T-helper 2 cell treated with Interferon-gamma antibody and Interleukin-4, amounts not matched to agents 100 ng/mL and 5 ng/mL, for 36 hours (primary cell): ENCODE measurements around the gene MAPRE2. TPM values are rescaled to one million over a fixed set of nuclear protein-coding genes. Genes with fewer than 3 reads are reported as not detected.

Source experiments
- intact Hi-C: fragments of 100-400 bp; cut with micrococcal nuclease; formaldehyde crosslinking; loops from one replicate; pipeline ENCODE4 v1.15.1; 2023
- total RNA-seq: library from RNA; stranded (reverse); gene quantifications from 2 replicates; pipeline ENCODE4 v1.2.3, GENCODE V29; 2022

The MAPRE2 gene
- total RNA-seq, result 41.1 and 44.5 TPM in 2 replicates

DNA sequence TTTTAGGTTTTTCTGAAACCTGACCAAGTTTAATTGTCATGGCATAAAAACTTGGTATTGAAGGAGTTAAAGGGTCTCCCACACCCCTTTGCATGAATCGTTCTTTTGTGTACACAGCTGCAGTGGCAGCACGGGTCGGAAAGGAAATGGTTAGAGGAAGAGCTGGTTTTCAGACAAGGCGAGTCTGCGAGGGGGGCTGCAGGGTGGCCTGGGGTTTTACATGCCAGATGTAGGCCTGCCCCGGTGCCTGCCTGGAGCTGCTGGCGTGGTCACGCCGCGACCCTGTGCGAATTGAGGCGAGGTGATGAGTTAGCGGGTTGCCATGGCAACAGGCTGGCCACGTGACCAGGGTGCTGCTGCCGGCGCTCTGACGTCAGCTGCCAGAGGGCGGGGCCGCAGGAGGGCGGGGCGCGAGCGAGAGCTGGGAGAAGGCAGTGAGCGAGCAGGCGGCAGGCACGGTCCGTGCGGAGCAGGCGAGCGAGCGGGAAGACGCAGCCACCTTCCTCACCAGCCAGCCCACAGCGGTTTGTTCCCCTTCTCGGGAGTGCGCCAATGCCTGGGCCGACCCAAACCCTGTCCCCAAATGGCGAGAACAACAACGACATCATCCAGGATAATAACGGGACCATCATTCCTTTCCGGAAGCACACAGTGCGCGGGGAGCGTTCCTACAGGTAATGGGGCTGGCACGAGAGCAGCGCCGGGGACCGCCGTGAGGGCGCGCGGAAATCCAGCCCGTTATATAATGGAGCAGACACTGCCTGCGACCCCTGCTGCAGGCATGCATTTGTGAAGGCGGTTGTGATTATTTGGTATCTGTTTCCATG lies at the start of gene MAPRE2:
Gene MAPRE2 (plus strand): TSS at position 426 of the 827 bp plus-strand sequence. CDS start 127 bp downstream, at position 553.
- intact Hi-C loops, result loop anchor here (1.0 to 5.0 kb wide), 7 partner anchors 11 to 1786 kb away; partner anchors contain the start of genes INO80C, KIAA1328, RMP24 and TPGS2

DNA sequence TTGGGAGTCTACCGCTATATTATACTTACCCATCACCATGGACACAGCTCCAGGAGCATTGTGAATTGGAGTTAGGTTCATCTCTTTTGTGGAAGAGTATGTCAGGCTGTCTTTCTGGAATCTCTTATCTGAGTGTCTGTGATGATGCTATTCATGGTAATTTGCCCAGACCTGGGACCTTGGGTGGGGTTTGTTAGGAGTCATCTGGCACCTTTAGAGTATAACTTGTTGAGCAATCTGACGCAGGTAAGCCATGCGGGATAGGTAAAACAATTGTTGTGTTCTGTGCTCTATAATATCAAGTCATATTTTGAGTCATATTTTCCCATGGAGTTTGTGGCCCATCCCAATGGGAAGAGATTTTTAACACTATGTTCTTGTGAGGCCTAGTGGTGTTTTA lies 49.7 kb upstream of the MAPRE2 start:
- intact Hi-C loops, result no loop called here

DNA sequence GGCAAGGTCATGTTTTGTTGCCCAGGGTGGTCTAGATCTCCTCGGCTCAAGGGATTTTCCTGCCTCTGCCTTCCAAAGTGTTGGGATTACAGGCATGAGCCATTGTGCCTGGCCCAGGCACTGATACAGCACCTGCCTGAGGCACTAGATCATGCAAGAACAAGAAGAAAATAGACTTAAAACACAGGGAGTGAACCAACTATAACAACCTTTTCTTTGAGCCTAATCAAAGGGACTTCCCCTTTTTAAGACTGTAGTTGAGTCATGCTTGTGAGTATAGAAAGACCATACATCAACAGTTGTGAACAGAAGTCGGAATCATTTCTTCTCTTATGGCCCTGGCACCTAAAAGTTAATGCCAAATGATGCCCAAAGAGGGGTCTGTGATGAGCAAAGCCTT lies 47.9 kb upstream of the MAPRE2 start:
- intact Hi-C loops, result no loop called here

DNA sequence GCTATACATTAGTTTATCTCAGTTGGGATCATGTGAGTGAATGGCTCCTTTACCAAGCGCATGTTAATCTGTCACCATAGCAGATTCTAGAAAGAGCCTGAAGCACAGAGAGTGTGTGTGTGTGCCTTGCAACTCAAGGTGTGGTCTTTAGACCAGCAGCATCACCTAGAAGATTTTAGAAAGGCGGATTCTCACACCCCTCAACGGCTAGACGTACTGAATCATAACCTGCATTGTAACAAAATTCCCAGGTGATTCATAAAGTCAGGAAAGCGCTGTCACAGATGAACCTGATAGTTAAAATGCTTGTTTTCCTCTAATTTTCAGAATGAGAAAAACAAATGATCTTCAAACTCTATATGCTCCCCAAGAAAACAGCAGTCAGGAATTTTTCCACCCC lies 45.5 kb upstream of the MAPRE2 start:
- intact Hi-C loops, result no loop called here

DNA sequence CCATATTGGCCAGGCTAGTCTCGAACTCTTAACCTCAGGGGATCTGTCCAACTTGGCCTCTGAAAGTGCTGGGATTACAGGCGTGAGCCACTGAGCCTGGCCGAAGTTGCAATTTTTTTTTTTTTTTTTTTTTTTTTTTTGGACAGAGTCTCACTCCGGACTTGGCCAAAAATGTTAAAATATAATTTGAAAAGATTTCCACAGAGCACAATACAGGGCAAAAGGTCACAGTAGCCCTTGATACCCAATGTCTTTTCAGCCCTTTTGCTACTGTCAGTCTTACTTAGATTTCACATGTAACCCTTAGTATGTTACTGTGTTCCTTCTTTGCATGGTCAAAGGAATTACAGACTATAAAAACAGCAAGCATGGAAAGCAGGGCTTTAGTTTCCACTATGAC lies 42.6 kb upstream of the MAPRE2 start:
- intact Hi-C loops, result no loop called here

DNA sequence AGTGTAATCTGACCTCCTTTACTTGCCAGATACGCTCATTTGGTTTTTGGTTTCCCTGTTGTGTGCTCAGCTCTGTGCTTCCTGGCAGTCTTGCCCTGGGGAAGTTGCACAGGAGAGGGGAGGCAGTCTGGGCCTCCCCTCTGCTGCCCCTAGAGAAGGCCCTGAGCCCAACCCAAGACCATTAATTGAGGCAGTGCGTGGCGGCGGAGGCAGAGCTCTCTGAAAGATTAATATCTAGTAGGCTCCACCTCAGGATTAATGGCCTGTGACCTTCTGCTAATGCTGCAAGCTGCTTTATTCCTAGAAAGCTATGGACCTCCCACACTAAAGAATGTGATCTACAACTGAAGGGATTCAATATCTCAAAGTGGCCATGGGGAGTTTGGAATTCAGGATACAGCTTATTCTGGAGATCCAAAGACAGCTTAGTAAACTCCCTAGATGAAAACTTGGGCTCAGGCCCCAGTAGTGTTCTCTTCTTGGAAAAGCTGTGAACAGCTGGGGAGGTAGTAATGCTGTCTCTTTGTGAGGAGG lies 41.4 kb upstream of the MAPRE2 start:
- intact Hi-C loops, result loop anchor here (10.0 kb wide), 1 partner anchor 385 kb away; no protein-coding TSS in a partner anchor

DNA sequence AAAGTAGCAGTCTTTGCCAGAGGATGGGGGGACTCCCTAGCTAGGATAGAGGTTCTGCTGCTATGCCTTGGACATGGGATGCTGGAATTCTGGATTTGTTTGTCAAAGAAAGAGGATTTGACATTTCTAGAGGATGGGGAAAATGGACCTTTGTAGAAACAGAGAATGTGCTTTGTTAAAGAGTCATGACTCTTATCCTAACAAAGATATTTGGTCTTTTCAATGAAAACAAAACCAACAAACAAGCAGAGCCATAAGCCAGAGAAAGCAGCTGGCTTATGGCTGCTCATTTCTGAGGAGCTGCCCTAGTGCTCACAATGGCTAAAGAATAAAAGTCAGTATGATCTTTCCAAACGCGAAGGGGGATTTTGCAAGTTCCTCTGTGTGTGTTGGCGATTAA lies 40.8 kb upstream of the MAPRE2 start:
- intact Hi-C loops, result loop anchor here (10.0 kb wide), 1 partner anchor 384 kb away; no protein-coding TSS in a partner anchor

DNA sequence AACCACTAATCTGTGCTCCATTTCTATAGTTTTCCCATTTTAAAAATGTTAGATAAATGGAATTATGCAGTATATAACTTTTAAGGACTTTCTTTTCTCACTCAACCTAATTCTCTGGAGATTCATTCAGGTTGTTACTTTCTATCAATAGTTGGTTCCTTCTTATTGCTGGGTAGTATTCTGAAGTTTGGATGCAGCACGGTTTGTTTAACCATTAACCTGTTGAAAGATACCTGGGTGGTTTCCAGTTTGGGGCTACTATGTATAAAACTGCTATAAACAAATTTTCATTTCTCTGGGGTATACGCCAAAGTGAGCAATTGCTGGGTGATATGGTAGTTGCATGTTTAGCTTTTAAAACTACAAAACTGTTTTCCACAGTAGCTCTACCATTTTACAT lies 39.1 kb upstream of the MAPRE2 start:
- intact Hi-C loops, result loop anchor here (10.0 kb wide), 1 partner anchor 383 kb away; no protein-coding TSS in a partner anchor

DNA sequence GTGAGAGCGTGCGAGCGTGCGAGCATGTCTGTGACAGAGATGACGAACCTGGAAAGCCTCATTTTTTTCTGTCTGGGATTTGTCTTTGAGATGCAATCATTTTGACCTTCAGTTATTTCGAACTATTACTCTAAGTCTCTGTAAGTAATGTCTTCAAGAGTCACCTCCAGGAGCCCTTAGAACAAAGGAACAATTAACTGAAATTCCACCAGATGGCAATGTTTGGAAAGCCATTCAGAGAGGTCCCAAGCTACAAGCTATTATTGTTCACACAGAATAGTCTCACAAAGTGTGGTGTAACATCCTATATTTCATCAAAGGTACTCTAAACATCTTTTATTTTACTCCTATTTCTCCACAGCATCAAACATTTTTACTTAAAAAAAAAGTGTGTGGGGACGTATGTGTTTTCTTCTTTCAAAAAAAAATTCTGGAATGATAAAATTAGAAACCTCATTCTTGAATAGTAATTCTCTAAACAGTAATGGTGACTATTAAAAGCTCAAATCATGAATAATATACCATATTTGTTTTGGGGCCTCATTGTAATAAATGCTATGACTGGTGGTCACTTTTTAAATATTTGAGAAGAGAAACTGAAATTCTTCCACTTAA lies 35.1 kb upstream of the MAPRE2 start:
- intact Hi-C loops, result loop anchor here (1.0 to 10.0 kb wide), 4 partner anchors 20 to 379 kb away; no protein-coding TSS in a partner anchor

DNA sequence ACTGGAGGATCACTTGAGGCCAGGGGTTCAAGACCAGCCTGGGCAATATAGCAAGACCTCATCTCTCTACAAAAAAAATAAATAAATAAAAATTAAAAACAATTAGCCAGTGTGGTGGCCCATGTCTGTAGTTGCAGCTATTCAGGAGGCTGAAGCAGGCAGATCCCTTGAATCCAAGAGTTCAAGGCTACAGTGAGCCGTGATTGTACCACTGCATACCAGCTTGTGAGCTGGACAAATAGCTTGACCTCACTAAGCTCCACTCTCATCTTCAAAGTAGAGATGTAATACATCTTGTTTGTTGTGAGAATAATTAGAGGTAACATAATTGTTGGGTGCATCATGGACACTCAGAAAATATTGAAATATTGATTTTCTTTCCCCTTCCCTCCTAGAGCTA lies 31.1 kb upstream of the MAPRE2 start:
- intact Hi-C loops, result no loop called here

DNA sequence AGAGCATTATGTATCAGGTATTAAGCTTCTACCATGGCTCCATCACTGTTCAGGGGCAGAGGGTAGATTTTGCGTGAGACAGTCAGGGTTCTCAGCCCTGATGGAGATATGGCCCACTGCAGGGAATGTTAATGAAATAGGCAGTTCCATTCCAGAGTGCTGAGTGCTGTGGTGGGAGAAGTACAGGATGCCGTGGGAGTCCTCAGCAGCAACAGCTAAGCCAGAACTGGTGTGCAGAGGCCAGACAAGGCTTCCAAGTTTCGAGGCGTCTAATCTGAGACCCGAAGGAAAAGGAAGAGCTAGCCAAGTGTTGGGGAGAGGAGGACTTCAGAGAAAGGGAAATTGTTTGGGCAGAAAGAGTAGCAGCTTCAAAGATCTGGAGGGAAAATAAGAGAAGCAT lies 30.2 kb upstream of the MAPRE2 start:
- intact Hi-C loops, result no loop called here

DNA sequence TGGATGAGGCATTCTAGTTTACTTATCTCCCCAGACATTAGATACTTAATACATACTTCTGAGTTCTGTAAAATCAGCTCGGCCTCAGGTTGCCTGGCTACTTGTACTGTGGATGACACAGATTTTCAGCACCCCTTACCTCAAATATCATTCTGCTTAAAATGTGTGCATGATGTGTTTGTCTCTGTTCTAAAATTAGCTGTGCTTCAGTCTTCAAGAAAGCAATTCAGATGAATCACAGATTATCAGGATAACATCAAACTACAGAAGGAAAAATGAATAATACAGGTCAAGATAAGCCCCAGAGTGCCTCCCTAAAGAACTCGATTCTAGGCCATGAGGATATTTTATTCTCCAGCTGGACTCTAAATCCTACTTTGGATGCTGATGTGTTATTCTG lies 21.3 kb upstream of the MAPRE2 start:
- intact Hi-C loops, result no loop called here

DNA sequence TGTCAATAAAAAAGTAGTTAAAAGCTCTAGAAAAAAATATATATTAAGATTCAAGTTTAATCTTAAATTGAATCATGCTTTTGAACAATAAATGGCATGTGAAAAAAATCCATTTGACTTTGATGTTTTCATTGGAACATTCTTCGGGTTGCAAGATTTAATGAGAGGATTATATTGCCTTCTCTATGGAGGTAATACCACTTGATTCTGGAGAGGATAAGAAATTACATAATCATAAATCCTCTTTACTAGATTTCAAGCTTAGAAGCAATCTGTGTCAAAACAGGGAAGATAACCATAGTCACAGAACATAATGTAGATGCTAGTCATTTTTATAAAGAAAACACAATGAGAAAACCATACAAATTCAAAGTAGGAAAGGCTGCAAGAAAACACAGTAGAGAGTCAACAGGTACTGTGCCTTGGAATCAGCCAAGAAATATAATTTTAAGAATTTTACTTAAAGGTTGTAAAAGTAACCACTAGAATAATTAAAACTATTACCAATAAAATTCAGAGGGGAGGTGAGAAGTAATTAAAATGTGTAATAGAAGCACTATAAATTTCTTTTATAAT lies 18.7 kb upstream of the MAPRE2 start:
- intact Hi-C loops, result no loop called here

DNA sequence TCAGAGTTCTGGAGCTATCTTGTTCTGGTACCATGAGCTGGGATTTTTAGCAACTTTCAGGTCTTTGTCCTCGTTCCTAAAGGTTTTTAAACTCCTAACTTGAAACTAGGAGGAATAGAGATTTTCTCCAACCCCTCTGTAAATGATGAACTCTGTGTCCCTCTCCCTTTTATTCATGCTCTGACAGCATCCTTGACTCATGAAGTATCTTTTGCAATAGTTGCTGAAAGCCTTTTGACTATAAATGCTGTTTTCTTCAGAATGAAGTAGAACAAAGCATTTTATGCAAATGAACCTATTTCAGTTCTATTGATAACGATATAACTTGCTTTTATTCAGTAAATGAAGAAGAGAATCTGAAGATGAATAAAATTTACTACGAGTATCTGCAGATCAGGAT lies 17.0 kb upstream of the MAPRE2 start:
- intact Hi-C loops, result no loop called here

DNA sequence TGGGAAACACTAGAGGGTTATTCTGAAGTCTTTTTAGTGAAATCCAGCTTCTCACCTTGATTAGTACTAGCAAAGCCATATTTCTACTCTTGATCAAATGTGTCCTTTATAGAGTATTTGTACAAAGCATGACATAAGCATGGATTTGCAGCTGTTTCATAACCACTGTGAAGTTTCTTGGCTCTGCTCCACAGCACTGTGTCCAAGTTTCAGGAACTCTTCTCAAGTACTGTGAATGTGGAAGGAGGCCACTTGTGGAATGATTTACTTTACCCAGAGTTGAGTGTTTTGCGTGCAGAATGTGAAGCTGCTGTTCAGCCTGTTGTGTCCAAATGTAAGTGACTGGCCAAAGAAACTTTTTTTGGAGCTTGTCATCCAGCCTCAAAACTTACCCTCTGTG lies 16.2 kb upstream of the MAPRE2 start:
- intact Hi-C loops, result loop anchor here (5.0 kb wide), 4 partner anchors 217 to 472 kb away; partner anchors contain the start of genes INO80C, ZNF24, ZNF397 and ZSCAN30

DNA sequence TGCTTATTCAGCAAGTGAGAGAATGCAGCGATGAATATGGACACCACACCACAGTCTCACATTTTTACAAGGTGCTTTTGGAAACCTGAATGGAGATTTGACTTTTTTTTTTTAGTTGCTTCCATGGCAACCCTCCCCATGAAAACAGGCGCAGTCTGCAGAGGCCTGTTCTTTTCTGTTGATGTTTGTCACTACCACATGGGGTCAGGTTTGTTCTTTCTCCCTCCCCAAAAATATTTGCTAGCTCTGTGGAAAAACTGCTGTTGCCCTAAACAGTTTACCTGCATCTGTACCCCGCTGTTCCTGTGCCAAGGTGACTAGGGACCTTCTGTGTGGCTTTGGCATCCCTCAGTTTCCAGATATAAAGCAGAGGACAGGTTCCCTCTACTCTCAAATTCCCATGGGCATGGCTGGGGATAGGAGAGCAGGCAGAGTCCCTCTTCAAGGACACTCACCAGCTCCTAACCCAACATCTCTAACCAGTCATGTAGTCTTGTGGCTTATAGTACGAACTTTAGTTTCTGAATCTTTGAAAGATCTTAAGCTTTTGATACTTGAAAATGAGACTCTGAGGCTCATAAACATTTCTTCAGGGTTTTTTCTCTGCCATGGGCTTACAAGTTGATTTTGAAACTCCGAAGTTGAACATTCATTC lies 14.7 kb upstream of the MAPRE2 start:
- intact Hi-C loops, result loop anchor here (1.0 to 5.0 kb wide), 6 partner anchors 20 to 471 kb away; partner anchors contain the start of genes INO80C, ZNF24, ZNF397 and ZSCAN30

DNA sequence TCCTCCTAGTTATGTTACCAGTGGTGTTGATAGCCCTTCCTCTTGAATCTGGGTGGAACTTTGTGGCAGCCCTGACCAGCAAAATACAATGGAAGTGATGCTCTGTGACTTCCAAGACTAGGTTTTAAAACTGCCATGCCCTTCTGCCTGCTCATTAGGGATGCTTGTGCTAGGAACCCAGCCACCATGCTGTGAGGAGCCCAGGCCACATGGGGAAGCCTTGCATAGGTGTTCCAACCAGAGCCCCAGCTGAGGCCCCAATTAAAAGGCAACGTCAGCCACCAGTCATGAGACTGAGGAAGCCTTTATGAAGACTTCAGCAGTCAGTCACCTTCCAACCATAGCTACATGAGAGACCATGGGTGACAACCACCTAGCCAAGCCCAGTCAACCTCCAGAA lies 14.0 kb upstream of the MAPRE2 start:
- intact Hi-C loops, result loop anchor here (2.0 to 5.0 kb wide), 5 partner anchors 118 to 470 kb away; partner anchors contain the start of genes INO80C, ZNF24, ZNF397 and ZSCAN30

DNA sequence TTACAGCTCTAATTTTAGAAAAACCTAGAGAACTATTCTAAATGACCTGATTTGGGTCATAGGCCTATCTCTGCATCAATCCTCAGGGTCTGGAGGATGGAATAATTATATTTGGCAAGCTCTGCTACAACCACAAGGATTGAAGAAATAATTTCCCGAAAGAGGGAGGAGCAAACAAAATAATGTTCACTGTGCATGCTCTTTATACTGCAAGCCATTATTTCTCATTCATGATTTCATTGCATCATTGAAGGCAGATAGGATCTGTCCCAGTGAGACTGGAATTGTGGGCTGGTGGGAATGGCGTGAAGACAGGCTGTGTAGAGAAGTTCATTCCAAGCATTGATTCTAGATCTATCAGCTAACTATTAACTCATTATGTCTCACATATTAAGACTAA lies 12.7 kb upstream of the MAPRE2 start:
- intact Hi-C loops, result loop anchor here (5.0 kb wide), 4 partner anchors 214 to 469 kb away; partner anchors contain the start of genes INO80C, ZNF24, ZNF397 and ZSCAN30

DNA sequence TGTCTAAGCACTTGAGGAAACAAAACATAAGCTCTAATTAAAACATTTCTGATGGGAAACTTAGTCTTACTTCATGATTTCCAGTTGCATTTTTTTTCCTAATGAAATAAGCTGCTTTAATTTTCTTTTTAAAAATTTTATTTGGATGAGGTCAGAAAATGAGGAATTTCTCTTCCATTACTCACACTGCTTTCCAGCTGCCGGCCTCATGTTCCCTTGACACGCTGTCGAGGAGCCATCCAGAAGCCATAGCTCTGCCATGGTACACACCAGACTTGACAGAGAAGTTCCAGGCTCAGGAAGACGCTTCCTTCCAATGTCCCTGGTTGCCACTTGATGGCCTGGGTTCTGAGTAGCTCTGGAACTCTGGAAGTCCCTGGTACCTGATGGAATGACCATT lies 12.1 kb upstream of the MAPRE2 start:
- intact Hi-C loops, result loop anchor here (5.0 kb wide), 4 partner anchors 213 to 468 kb away; partner anchors contain the start of genes INO80C, ZNF24, ZNF397 and ZSCAN30

DNA sequence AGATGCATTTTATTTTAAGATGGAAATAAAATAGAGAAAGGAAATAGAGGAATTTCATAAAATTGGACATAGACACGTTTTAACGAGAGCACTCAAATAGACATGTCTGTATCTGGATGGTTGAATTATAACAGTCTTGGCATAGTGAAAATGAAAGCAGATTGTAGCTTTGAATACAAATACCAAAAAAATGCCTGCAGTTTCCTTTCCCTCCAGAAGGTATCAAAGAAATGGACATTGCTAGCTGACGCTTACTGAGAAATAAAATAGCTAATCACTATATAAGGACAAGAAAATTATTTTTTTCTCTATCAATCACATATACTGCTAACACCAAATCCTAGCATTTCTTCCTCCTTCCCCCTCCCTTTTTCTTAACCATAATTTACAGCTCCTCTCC lies 11.4 kb upstream of the MAPRE2 start:
- intact Hi-C loops, result loop anchor here (1.0 to 5.0 kb wide), 5 partner anchors 12 to 468 kb away; partner anchors contain the start of genes INO80C, MAPRE2, ZNF24 and ZNF397
